Measurements from ENCODE around the gene SLBP. TPM values are rescaled to one million over a fixed set of nuclear protein-coding genes. Genes with fewer than 3 reads are reported as not detected.

Gene SLBP
- total RNA-seq, 1 donor from 2014 or later, result 45.8 TPM

DNA sequence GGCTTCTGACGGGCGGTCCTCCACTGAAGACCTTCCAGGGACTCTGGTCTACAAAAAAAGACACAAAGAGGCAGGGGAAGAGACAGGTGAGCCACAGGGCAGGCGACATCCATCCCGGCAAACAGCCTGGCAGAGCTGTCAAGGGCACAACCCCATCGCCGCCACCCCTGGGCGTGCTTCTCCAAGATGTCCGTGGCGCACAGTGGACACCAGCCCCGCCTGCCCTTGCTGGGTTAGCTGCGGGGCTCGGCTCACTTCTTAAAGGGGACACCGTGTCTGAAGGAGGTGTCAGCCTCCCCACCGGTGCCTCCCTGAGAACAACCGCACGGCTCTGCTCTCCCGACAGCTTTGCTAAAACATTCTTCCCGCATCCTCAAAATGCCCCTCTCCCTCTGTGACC, 56.4 kb downstream of the SLBP start:
- no peaks in the 10 kb centered on the region for H3K27me3 Mint-ChIP-seq (ENCODE audit: low read depth)
- no peaks in the 10 kb centered on the region for H3K36me3 Mint-ChIP-seq
- TF ChIP-seq, protein P1, sequence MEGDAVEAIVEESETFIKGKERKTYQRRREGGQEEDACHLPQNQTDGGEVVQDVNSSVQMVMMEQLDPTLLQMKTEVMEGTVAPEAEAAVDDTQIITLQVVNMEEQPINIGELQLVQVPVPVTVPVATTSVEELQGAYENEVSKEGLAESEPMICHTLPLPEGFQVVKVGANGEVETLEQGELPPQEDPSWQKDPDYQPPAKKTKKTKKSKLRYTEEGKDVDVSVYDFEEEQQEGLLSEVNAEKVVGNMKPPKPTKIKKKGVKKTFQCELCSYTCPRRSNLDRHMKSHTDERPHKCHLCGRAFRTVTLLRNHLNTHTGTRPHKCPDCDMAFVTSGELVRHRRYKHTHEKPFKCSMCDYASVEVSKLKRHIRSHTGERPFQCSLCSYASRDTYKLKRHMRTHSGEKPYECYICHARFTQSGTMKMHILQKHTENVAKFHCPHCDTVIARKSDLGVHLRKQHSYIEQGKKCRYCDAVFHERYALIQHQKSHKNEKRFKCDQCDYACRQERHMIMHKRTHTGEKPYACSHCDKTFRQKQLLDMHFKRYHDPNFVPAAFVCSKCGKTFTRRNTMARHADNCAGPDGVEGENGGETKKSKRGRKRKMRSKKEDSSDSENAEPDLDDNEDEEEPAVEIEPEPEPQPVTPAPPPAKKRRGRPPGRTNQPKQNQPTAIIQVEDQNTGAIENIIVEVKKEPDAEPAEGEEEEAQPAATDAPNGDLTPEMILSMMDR (IDR thresholded peaks at IDR 0.05; ENCODE audit: unreplicated experiment), result no peak
- H3K4me1 Mint-ChIP-seq, result no peaks in the 10 kb centered on the region
- DNase-seq (ENCODE audit: low spot score in 2 of 2, unreplicated experiment in 2 of 2), result no peak
- H3K4me3 Mint-ChIP-seq, result no peak overlapping the region
- no peaks in the 10 kb centered on the region for H3K9me3 Mint-ChIP-seq
- no peak overlapping the region for H3K27ac Mint-ChIP-seq

DNA sequence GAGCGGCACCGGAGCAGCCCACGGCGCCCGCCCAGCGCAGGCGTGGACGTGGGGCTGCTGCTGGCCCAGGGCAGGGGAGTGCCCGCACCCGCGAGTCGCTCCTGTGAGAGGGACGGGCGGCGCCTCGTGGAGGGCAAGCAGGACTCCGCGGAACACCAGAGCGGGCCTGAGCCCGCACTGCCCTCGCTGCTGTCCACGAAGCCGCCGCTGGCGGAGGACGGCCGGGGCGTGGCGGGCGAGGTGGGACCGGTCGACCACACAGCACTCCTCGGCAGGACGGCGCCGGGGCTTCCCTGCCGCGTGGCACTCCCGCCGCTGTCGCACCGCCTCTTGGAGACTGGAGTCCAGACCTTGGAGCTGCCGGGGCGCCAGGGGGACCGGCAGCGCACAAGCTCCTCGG, 57.0 kb downstream of the SLBP start:
- no peaks in the 10 kb centered on the region for H3K36me3 Mint-ChIP-seq
- H3K9me3 Mint-ChIP-seq, result no peaks in the 10 kb centered on the region
- TF ChIP-seq, protein P1 (IDR thresholded peaks at IDR 0.05; ENCODE audit: unreplicated experiment), result no peak
- no peaks in the 10 kb centered on the region for H3K4me1 Mint-ChIP-seq
- DNase-seq (ENCODE audit: low spot score in 2 of 2, unreplicated experiment in 2 of 2), result no peak
- no peaks in the 10 kb centered on the region for H3K27me3 Mint-ChIP-seq (ENCODE audit: low read depth)
- no peak overlapping the region for H3K27ac Mint-ChIP-seq
- H3K4me3 Mint-ChIP-seq, result no peak overlapping the region

DNA sequence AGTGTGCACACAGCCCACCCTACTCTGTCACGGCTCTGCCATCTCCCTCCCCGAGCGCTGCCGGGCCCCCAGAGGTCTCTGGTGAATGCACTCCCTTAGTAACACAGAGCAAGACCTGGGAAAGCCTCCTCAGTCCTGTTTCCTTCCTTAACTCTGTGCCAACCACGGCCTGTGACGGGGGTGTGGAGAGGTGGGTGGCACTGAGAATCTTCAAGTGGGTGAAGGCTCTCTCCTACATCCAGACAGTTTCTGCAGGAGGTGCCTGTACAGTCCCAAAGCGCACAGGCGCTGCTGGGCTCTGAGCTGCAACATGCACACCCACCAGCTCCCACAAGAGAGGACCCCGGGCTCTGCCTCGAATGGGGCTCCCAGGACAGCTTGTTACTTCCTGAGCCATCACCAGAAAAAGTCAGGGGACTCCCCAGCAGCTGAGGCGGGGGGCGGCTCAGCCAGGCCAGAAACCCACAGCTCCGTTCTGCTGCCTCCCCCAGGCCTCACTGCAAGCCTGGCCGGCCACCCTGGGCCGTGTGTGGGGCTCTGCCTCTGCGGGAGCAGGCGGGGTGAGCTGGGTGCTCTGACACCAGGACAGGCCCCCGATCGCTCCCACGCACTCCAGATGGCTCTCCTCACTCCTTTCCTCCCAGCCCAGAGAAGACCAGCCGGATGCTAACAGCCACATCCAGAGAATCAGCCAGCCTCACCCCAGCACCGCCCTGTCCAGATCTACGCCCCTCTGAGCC, 57.7 kb downstream of the SLBP start:
- no peak overlapping the region for H3K4me3 Mint-ChIP-seq
- TF ChIP-seq, protein P1 (IDR thresholded peaks at IDR 0.05; ENCODE audit: unreplicated experiment), result no peak
- DNase-seq (ENCODE audit: low spot score in 2 of 2, unreplicated experiment in 2 of 2), result no peak
- no peaks in the 10 kb centered on the region for H3K4me1 Mint-ChIP-seq
- no peaks in the 10 kb centered on the region for H3K36me3 Mint-ChIP-seq
- H3K27ac Mint-ChIP-seq, result no peak overlapping the region
- no peaks in the 10 kb centered on the region for H3K9me3 Mint-ChIP-seq
- H3K27me3 Mint-ChIP-seq (ENCODE audit: low read depth), result no peaks in the 10 kb centered on the region

DNA sequence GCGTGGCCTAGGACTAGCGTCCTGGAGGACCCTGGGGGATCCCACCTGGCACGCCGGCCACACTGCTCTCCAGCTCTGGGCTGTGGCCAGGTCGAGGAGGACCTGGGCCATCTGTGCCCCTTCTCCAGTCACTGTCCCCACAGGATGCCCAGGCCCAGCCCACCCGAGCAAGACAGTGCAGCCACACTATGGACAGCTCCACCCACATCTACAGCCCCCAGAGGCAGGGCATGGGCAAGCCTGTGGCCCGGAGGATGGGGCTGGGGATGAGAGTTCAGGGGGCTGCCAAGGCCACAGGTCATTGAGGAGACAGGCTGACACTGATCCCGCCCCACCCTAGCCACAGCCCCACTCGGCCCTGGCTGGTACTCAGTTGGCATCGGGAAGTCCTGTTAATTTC, 58.3 kb downstream of the SLBP start:
- no peak for DNase-seq (ENCODE audit: low spot score in 2 of 2, unreplicated experiment in 2 of 2)
- Mint-ChIP-seq H3K9me3 (no peaks in the 10 kb centered on the region), H3K36me3 (no peaks in the 10 kb centered on the region), H3K4me3 (no peak overlapping the region), H3K27me3 (ENCODE audit: low read depth) (no peaks in the 10 kb centered on the region), H3K4me1 (no peaks in the 10 kb centered on the region), H3K27ac (no peak overlapping the region)
- TF ChIP-seq, protein P1 (IDR thresholded peaks at IDR 0.05; ENCODE audit: unreplicated experiment), result no peak

DNA sequence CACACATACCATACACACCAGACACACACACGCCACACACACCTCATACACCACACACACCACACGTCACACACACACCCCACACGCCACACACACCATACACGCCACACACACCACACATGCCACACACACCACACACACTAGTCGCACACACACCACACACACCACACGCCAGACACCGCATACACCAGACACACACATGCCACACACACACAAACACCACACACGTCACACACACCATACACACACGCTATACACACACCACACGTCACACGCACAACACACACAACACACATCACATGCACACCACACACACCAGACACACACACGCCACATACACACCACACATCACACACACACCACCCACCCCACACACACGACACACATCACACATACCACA, 60.0 kb downstream of the SLBP start:
- TF ChIP-seq, protein P1 (IDR thresholded peaks at IDR 0.05; ENCODE audit: unreplicated experiment), result no peak
- no peaks in the 10 kb centered on the region for H3K4me1 Mint-ChIP-seq
- no peak overlapping the region for H3K4me3 Mint-ChIP-seq
- DNase-seq (ENCODE audit: low spot score in 2 of 2, unreplicated experiment in 2 of 2), result no peak
- H3K27ac Mint-ChIP-seq, result no peak overlapping the region
- no peaks in the 10 kb centered on the region for H3K27me3 Mint-ChIP-seq (ENCODE audit: low read depth)
- H3K9me3 Mint-ChIP-seq, result no peaks in the 10 kb centered on the region
- peaks cover 2% of the 10 kb centered on the region for H3K36me3 Mint-ChIP-seq
